ENCODE measurements around the gene ROBO2. TPM values are rescaled to one million over a fixed set of nuclear protein-coding genes. Genes with fewer than 3 reads are reported as not detected.

ROBO2 gene
- total RNA-seq, 4 donors from 2014 or later, result 4.7 to 8.4 (median 6.6) TPM

DNA sequence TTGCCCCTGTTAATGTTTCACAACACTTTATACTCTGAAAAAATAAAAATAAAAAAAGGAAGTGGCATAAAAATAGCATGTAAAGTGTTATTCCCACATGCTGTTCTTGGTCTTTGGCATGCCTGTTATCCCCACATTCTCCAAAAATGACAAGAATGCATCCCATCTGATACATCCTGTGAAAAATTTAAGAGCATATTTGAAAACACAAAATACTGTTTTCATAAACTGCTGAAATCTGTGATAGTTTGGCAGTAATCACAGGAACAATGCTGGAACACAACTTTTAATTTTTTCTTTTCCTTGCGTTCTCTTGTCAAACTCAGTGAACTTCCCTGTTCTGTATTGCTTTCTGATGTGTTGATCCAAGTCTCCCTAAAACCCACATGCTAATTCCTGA is 288.8 kb downstream of the ROBO2 start:
- Histone ChIP-seq H3K36me3 (no peaks in the 10 kb centered on the region), H3K9me3 (no peaks in the 10 kb centered on the region), H3K4me3 (no peak overlapping the region), H3K27me3 (no peaks in the 10 kb centered on the region), H3K27ac (no peak overlapping the region), H3K4me1 (peaks cover 0 to 6% (median 0%) of the 10 kb centered on the region in 3 donors)
- no peak for DNase-seq
- TF ChIP-seq, protein P1, sequence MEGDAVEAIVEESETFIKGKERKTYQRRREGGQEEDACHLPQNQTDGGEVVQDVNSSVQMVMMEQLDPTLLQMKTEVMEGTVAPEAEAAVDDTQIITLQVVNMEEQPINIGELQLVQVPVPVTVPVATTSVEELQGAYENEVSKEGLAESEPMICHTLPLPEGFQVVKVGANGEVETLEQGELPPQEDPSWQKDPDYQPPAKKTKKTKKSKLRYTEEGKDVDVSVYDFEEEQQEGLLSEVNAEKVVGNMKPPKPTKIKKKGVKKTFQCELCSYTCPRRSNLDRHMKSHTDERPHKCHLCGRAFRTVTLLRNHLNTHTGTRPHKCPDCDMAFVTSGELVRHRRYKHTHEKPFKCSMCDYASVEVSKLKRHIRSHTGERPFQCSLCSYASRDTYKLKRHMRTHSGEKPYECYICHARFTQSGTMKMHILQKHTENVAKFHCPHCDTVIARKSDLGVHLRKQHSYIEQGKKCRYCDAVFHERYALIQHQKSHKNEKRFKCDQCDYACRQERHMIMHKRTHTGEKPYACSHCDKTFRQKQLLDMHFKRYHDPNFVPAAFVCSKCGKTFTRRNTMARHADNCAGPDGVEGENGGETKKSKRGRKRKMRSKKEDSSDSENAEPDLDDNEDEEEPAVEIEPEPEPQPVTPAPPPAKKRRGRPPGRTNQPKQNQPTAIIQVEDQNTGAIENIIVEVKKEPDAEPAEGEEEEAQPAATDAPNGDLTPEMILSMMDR (IDR thresholded peaks at IDR 0.05), result no peak
- no peak for TF ChIP-seq POLR2A (IDR thresholded peaks at IDR 0.05)
- WGBS, 2 donors, result 50 to 67% methylated on average over 1 of the region's 1 CpG
- intact Hi-C loops (cut with DNase I), result no loop called here

DNA sequence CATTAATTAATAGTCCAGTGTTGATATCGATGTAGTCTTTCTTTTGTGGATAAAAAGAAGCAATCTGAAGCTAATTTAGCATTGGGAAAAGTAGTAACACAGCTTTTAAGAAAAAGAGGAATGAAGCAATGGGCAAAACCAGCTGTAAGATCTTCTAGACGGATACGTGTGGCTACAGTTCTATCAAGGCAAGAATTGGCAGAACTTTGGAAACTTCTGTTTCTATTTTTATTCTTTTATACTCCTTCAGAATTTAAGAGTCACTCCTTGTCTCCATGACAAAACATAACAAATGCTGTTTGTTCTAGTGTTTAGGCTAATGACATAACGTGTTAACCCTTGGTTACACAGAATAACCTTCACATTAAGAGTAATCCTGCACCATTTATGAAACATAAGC is 289.2 kb downstream of the ROBO2 start:
- TF ChIP-seq, protein P1 (IDR thresholded peaks at IDR 0.05), result no peak
- no peak for TF ChIP-seq POLR2A (IDR thresholded peaks at IDR 0.05)
- H3K36me3 ChIP-seq, result no peaks in the 10 kb centered on the region
- no peaks in the 10 kb centered on the region for H3K9me3 ChIP-seq
- H3K4me1 ChIP-seq, result peaks cover 0 to 6% (median 0%) of the 10 kb centered on the region in 3 donors
- DNase-seq, result no peak
- WGBS, 2 donors, result 19 to 25% methylated on average over 4 of the region's 4 CpGs
- H3K4me3 ChIP-seq, result no peak overlapping the region
- no peaks in the 10 kb centered on the region for H3K27me3 ChIP-seq
- H3K27ac ChIP-seq, result no peak overlapping the region
- intact Hi-C loops (cut with DNase I), result no loop called here

DNA sequence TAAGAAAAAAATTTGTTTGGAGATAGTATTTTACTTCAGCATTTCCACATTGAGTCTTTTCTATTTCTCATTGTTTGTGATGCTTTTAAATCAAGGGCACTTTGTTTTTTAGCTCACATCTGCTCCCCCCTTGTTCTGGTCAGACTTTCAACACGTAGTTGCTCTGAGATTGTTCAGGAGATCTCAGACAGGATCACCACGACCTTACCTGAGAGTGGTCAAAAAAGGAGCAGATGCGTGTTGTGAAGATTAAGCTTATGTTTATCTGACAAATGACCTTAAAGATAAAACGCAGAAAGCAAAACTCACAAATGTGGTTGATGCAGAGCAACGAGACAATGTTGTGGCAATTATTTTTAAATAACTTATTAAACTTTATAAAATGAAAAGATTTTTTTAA is 298.3 kb downstream of the ROBO2 start:
- no peak overlapping the region for H3K4me3 ChIP-seq
- 68 to 76% methylated on average over 5 of the region's 5 CpGs for WGBS, 2 donors
- no peaks in the 10 kb centered on the region for H3K27me3 ChIP-seq
- TF ChIP-seq POLR2A (IDR thresholded peaks at IDR 0.05), result no peak
- TF ChIP-seq, protein P1 (IDR thresholded peaks at IDR 0.05), result no peak
- H3K36me3 ChIP-seq, result no peaks in the 10 kb centered on the region
- H3K9me3 ChIP-seq, result no peaks in the 10 kb centered on the region
- no peaks in the 10 kb centered on the region for H3K4me1 ChIP-seq
- no peak overlapping the region for H3K27ac ChIP-seq
- intact Hi-C loops (cut with DNase I), result no loop called here
- no peak for DNase-seq

DNA sequence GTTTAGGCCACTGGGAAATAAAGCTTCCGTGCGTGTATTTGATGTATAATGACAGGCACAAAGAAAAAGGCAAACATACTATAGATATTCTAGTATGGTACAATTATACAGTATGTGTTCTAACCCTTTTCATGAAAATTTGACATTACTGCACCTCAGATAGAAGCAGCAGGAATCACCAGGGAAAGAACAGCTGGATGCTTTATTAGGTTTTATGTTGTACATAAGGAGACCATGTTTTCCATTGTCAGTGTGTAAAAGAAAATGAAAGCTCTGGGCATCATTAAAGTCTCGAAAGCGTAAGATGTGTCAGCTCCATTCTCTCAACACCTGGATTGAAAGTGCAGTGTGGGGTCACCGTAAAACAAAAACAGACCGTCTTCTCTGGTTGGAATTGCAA is 302.1 kb downstream of the ROBO2 start:
- DNase-seq, result no peak
- Histone ChIP-seq H3K27ac (no peak overlapping the region), H3K9me3 (no peaks in the 10 kb centered on the region), H3K27me3 (no peaks in the 10 kb centered on the region), H3K4me3 (no peak overlapping the region), H3K36me3 (no peaks in the 10 kb centered on the region), H3K4me1 (no peaks in the 10 kb centered on the region)
- intact Hi-C loops (cut with DNase I), result no loop called here
- 90% methylated on average over 6 of the region's 6 CpGs for WGBS, 2 donors
- TF ChIP-seq POLR2A (IDR thresholded peaks at IDR 0.05), result no peak
- TF ChIP-seq, protein P1 (IDR thresholded peaks at IDR 0.05), result no peak

DNA sequence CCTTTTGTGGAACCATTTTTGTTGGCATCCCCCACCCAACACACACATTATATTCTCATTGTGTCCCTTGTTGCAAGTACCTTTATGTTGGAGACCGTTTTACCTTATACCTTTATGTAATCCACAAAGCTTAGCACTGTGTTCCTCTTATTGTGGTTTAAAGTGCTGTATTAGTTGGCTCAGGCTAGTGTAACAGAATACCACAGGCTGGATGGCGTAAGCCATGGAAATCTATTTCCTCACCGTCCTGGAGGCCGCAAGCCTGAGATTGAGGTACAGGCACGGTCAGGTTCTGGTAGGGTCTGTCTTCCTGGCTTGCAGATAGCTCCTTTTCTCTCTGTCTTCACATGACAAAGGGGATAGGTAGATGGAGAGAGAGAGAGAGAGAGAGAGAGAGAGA is 302.8 kb downstream of the ROBO2 start:
- WGBS, 2 donors, result 64 to 85% methylated on average over 3 to 5 of the region's 5 CpGs
- no peaks in the 10 kb centered on the region for H3K36me3 ChIP-seq
- no peaks in the 10 kb centered on the region for H3K27me3 ChIP-seq
- H3K27ac ChIP-seq, result no peak overlapping the region
- TF ChIP-seq POLR2A (IDR thresholded peaks at IDR 0.05), result no peak
- TF ChIP-seq, protein P1 (IDR thresholded peaks at IDR 0.05), result no peak
- H3K4me1 ChIP-seq, result no peaks in the 10 kb centered on the region
- DNase-seq, result no peak
- no peak overlapping the region for H3K4me3 ChIP-seq
- intact Hi-C loops (cut with DNase I), result no loop called here
- no peaks in the 10 kb centered on the region for H3K9me3 ChIP-seq

Data from esophagus squamous epithelium (tissue), 5 donors.